Activated CD4-positive, alpha-beta T cell treated with anti-CD3 and anti-CD28 coated beads, Interleukin-2, amount 50 U/mL, for 48 hours (primary cell): Measurements from ENCODE around the gene KCNT1.

Experiments used
- DNase-seq, 2 experiments: peaks; one replicate each; pipeline ENCODE4 v3.0.0-alpha.2; 2020

KCNT1 gene

DNA sequence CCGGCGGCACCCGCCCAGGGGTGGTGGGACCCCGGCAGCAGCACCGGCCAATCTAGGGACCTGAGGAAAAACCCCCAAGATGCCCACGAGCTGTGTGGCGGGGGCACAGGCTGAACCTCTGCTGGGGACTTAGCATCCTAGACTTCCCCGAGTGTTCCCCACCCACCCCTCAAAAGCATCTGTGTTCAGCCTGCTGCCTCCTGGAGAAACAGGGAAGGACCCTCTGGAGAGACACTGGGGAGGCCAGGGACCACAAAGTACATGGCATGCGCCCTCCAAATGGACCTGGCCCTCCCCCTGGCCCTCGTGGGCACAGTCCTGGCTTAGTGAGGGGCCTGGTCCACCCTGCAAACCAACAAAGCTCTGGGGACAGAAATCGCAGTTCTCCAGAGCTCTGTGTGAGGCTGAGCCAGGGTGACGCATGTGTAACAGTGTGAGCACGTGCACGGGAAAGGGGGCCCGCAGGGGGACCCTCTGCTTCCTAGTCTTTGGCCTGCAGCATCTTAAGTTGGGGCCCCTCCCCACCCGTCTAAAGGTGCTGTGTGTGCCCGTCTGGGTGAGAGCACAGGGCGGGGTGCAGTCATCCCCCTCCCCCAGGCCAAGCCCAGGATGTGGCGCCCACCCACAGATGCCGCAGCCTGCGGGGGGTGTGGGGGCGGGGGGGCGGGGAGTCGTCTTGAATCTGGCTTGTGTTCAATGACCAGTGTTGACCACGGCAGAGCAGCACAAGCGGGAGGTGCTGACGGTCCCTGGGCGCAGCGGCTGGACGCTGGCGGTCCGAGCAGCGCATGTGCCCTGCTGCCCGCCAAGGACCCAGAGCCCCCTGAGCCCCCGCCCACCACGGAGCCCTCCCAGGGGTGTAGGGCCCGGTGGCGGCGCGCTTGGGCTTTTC is 672 bp upstream of the KCNT1 start:
- DNase-seq, result no peak

DNA sequence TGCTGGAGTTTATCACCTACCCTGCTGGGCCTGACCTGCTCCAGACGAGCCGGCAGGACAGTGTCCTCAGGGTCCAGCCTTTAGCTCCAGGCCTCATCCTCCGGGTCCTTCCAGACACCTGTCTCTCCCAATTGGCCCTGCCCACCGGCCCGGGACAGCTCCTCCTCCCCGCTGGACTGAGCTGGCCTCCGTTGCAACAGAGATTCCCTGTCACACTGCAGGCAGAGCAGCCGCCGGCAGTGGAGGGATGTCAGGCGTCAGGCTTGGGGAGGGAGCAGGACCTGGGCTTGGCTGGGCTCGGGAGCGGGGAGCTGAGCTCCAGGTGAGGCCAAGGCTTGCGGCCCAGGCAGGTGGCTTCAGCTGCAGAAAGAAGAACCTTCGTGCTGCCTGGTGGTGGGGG is 1.7 kb downstream of the KCNT1 start:
- no peak for DNase-seq

- DNase-seq, result no peak
Observed at GRCh38 chr9:135704483-135704882, 2.5 kb downstream of the KCNT1 start.

DNA sequence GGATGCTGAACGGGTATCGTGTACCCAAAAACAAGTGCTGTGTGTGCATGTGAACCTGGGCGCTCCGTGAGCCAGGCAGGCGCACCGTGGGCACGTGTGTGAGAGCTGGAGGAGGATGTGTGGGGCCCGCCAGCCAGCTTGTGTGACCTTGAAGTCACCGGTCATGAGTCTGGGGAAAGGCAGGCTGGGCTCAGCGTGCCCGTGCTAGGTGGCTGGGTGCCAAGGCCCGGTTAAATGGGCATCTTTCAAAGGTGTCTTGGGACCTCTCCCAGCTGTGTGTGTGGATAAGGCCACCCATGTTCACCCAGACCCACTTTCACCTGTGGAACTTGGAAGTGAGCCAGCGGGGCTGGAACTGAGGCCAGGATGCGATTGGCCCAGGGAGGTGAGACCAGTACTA is 3.4 kb downstream of the KCNT1 start:
- no peak for DNase-seq

- DNase-seq, result no peak
Observed at GRCh38 chr9:135706288-135706687, 4.3 kb downstream of the KCNT1 start.

DNA sequence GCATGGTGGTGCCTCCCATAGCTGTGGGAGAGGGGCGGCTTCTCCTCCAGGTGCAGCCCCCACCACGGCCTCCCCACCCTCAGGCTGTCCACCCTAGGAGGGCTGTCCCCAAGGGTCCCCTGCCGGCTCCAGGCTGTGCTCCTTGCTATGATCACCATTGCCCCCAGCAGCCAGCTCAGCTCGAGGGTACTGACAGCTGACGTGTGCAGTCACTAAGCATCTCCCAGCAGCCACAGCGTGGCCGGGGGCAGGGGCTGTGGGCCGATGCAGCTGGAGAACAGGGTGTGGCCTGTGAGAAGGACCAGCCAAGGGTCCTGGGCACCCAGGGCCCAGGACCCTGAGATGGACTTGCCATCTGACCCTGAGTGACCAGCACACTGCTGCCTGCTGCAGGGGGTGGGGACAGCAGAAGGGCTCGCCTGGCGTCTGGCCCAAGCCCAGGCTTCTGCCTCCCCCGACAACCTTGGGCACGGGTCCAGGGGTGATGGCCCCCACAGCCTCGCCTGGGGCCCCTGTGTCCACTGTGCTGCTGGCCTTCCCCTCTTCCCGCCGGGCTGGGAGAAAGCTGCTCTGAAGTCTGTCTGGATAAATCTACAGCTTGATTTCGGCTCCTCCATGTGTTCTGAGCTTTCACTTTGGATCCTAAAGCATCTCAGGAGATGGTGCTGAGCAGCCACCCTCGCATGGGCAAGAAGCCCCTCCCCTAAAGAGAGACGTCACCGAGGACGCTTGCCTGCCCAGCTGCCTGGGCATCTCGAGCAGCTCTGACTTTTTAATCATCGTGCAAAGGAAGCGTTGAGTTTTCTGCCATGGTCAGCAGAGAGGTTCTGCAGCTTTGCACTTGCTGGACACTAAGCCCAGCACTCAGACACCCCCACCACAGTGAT is 5.5 kb downstream of the KCNT1 start:
- DNase-seq, result no peak

GRCh38 chr9:135708164-135708563 is 6.2 kb downstream of the KCNT1 start:
- DNase-seq, result no peak

GRCh38 chr9:135711391-135711790 is 9.4 kb downstream of the KCNT1 start:
- DNase-seq, result no peak

- no peak for DNase-seq
Observed at GRCh38 chr9:135711881-135712280, 9.9 kb downstream of the KCNT1 start.

GRCh38 chr9:135712613-135713295 is 10.8 kb downstream of the KCNT1 start:
- no peak for DNase-seq

- no peak for DNase-seq
Observed at GRCh38 chr9:135714242-135715055, 12.5 kb downstream of the KCNT1 start.

- no peak for DNase-seq
Observed at GRCh38 chr9:135715056-135715595, 13.1 kb downstream of the KCNT1 start.

DNA sequence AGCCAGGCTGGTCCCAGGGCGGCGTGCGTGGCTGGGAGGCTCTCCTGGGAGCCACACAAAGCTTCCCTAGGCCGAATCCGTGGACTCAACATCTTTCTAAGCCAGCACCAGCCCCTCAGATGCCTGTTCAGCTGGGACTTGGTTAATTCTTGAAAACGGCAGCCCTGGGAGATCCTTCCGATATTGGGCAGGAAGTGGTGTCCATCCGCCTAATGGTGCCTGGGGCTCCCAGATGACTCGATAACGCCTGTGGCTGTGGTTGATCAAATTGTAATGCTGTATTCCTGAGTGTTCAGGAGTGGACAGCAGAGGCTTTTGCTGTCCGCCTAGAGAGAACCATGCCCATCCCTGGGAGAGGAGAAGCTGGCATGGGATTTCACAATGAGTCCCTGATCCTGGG is 14.1 kb downstream of the KCNT1 start:
- no peak for DNase-seq

- no peak for DNase-seq
Observed at GRCh38 chr9:135717410-135717809, 15.4 kb downstream of the KCNT1 start.

- DNase-seq, result no peak
Observed at GRCh38 chr9:135718616-135719015, 16.6 kb downstream of the KCNT1 start.

GRCh38 chr9:135719472-135719871 is 17.5 kb downstream of the KCNT1 start:
- no peak for DNase-seq

DNA sequence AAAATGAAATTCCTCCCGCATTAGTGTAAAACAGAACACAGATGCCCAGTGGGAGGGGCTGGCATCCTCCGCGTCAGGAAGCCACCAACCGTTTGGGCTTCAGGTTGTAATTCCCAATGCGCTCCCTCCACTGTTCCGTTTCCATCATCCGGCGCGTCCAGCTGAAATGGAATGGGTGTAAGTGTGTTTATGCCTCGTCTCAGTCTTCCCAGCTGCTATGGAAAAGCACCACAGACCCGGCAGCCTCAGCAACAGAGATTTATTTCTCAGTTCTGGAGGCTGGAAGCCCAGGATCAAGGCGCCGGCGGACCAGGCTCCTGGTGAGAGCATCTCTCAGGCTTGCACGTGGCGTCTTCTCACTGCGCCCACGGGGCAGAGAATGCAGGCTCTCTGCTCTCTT is 20.4 kb downstream of the KCNT1 start:
- DNase-seq, result no peak

GRCh38 chr9:135724186-135724787 is 22.3 kb downstream of the KCNT1 start:
- DNase-seq, result no peak

DNA sequence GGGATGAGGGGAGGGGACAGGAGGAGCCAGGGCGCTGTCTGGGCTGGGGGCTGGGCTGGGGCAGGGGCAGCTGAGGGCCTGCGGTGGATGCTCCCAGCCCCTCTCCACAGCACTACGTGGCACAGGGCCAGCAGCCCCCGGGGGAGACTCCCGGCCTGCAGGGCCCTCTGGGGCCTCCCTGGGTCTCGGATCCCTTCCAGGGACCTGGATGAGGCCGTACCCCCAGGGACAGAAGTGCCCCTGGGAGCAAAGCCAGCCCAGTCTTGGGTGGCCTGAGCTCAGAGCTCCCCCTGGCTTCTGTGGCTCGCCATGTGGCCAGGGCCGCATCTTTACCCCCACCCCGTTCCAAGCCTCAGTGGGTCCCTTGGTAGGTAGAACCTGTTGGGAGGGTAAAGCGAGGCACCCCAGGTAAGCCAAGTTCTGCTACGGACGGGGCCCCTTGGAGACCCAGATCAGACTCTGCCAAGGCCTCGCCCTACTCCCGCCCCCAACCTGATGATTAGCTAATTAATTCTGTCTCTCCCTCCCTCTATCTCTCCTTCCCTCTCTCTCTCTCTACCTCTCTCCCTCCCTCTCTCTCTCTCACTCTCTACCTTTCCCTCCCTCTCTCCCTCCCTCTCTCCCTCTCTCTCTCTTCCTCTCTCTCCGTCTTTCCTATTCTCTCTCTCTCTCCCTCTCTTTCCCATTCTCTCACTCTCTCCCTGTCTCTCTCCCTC is 24.3 kb downstream of the KCNT1 start:
- DNase-seq, result no peak

DNA sequence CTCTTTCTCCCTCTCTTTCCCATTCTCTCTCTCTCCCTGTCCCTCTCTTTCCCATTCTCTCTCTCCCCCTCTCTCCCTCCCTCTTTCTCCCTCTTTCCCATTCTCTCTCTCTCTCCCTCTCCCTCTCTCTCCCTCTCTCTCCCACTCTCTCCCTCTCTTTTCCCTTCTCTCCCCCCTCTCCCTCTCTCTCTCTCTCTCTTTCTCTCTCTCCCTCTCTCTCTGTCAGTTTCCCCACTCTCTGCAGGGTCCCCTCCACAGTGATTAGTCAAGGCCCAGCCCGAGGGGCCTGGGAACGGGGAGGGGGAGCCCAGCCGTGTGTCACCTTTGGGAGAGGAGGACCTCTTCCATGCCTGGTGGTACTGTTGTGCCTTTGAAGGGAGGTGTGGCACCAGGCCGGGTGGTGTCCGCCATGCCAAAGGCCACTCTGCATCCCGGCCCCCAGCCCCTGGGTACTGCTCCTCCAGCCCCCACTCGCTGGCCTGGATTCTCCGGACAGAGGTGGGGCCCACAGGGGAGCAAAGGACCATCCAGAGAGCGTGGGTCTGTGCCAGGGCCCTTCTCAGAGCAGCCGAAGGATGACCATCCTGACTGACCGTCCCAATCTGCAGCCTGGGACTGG is 25.4 kb downstream of the KCNT1 start:
- no peak for DNase-seq
